ENCODE data around the gene C5AR1. TPM values are rescaled to one million over a fixed set of nuclear protein-coding genes. Genes with fewer than 3 reads are reported as not detected.

C5AR1 gene
- total and polyA plus RNA-seq, 9 of the 15 experiments (the other 6 are each of a cell fraction or from before 2014, with no cell fraction given): 0.06 to 1.6 (median 0.28) TPM; not detected in 3

DNA sequence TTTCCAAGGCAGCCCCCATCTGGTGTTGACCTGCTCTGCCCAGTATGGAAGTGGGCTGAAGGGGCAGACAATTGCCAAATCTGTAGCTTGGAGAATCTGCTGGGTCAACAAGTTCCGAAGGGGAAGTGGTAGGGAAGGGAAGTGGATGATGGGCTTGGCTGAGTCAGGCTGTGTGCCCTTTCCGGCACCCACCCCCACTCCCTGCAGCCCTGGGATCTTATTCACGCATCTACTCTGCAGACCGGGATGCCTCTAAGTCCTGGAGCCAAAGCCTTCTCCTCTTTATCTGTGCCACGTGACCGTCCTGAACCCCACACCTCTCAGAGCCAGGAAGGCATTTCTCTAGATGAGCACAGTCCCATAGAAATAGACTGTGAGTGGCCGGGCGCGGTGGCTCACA is 14.8 kb downstream of the C5AR1 start (continued):
- TF ChIP-seq, protein P1, sequence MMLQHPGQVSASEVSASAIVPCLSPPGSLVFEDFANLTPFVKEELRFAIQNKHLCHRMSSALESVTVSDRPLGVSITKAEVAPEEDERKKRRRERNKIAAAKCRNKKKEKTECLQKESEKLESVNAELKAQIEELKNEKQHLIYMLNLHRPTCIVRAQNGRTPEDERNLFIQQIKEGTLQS (IDR thresholded peaks at IDR 0.05): no peak
- TF ChIP-seq, protein P1 (CRISPR knock-in tag; conservative IDR thresholded peaks at IDR 0.05): no peak
- TF ChIP-seq MAFG (tag; conservative IDR thresholded peaks at IDR 0.05): peak; percentile 27; the same call in 1 of the 2 replicates
- TF ChIP-seq POLR2G (IDR thresholded peaks at IDR 0.05; ENCODE audit: low read depth, low read length): no peak
- TF ChIP-seq MGA (IDR thresholded peaks at IDR 0.05): peak; percentile 77
- TF ChIP-seq, protein P2, sequence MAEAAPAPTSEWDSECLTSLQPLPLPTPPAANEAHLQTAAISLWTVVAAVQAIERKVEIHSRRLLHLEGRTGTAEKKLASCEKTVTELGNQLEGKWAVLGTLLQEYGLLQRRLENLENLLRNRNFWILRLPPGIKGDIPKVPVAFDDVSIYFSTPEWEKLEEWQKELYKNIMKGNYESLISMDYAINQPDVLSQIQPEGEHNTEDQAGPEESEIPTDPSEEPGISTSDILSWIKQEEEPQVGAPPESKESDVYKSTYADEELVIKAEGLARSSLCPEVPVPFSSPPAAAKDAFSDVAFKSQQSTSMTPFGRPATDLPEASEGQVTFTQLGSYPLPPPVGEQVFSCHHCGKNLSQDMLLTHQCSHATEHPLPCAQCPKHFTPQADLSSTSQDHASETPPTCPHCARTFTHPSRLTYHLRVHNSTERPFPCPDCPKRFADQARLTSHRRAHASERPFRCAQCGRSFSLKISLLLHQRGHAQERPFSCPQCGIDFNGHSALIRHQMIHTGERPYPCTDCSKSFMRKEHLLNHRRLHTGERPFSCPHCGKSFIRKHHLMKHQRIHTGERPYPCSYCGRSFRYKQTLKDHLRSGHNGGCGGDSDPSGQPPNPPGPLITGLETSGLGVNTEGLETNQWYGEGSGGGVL (CRISPR knock-in tag; IDR thresholded peaks at IDR 0.05): no peak
- TF ChIP-seq SPI1 (IDR thresholded peaks at IDR 0.05; ENCODE audit: borderline replicate concordance, low read depth, low read length): peak; percentile 87; the same call in 1 of the 2 replicates
- 0 out of 2 replicates have a peak, but pooled peaks have one; percentile 18 for TF ChIP-seq GABPB1 (CRISPR knock-in tag; IDR thresholded peaks at IDR 0.05)
- no peak for TF ChIP-seq TEAD1 (CRISPR knock-in tag; IDR thresholded peaks at IDR 0.05)
- peak; percentile 19; the same call in 1 of the 2 replicates for TF ChIP-seq CBFA2T2 (conservative IDR thresholded peaks at IDR 0.05)
- TF ChIP-seq NKRF (IDR thresholded peaks at IDR 0.05; ENCODE audit: borderline replicate concordance): no peak
- TF ChIP-seq SMARCC2 (IDR thresholded peaks at IDR 0.05; ENCODE audit: low read depth): no peak

Measured in K562 (cell line).